Glutamatergic neuron (in vitro differentiated cells): ENCODE data around the gene FHIT. TPM values are rescaled to one million over a fixed set of nuclear protein-coding genes. Genes with fewer than 3 reads are reported as not detected.

Experiments used
- DNase-seq: peaks from one replicate; pipeline ENCODE4 v3.0.0; 2022
- H3K27ac Mint-ChIP-seq: one replicate; pipeline ENCODE4 v1.8.0; 2020; ENCODE audit warnings: mild to moderate bottlenecking, mixed read lengths, inconsistent platforms; ENCODE audit not compliant: unreplicated experiment
- H3K27me3 Mint-ChIP-seq: one replicate; pipeline ENCODE4 v1.8.0; 2020; ENCODE audit warnings: mild to moderate bottlenecking, moderate library complexity, mixed read lengths, inconsistent platforms; ENCODE audit not compliant: unreplicated experiment
- H3K36me3 Mint-ChIP-seq: one replicate; pipeline ENCODE4 v1.8.0; 2020; ENCODE audit warnings: mild to moderate bottlenecking, mixed read lengths, inconsistent platforms; ENCODE audit not compliant: unreplicated experiment
- H3K4me1 Mint-ChIP-seq: one replicate; pipeline ENCODE4 v1.8.0; 2020; ENCODE audit warnings: mild to moderate bottlenecking, low read depth, mixed read lengths, inconsistent platforms; ENCODE audit not compliant: unreplicated experiment
- H3K4me3 Mint-ChIP-seq: one replicate; pipeline ENCODE4 v1.8.0; 2020; ENCODE audit warnings: mild to moderate bottlenecking, mixed read lengths, inconsistent platforms; ENCODE audit not compliant: unreplicated experiment
- H3K9me3 Mint-ChIP-seq: one replicate; pipeline ENCODE4 v1.8.0; 2020; ENCODE audit warnings: mild to moderate bottlenecking, moderate library complexity, mixed read lengths, inconsistent platforms; ENCODE audit not compliant: unreplicated experiment
- total RNA-seq: library from RNA; stranded (reverse); fragmentation: NEBNext Ultra II Directional; extraction: Animal tissue kit (Norgen Biotek cat#: 25700); gene quantifications from one replicate; pipeline ENCODE4 v1.2.1, GENCODE V29; 2021; ENCODE audit not compliant: unreplicated experiment
- TF ChIP-seq, protein P1 (sequence below): fragments of 200-600 bp; sonication (generic); IDR thresholded peaks from one replicate; pipeline ENCODE4 v1.5.0; 2021; ENCODE audit not compliant: partially characterized antibody, unreplicated experiment

The FHIT gene
- total RNA-seq, 1 donor from 2014 or later, result 15.2 TPM

DNA sequence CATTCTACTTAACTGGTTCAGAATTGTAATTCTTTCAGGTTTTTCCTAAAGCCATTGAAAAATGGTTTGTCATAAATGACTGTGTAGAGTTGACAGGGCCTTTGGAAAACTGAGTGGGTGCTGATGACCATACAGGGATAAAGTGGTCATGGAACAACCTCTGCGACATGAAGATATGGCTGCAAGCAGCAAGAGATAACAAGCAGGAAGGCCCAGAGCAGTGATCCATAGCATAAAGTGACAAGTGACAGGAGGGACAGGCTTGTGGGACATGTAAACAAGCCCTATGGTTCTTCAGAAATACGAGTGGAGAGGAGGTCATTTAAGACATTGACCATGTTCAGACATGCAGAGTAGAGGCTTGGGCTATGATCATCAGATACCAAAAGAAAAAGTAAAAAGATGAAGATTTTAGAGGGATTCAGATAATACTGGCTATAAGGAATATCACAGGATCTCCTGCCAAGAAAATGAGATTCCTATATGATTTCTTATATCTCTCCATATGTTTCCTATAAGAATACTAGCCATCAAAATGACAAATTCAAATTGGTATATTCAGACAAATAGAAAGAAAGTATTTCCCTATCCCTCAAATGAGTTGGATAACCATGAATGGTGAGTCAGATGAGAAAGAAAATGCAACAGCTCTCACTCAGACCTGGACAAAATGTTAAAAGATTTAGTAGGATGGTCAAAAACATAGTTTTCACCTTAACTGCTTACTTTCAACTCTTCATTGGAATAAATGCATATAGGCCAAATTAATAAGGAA, 1373.8 kb downstream of the FHIT start:
- Mint-ChIP-seq H3K27me3 (peaks cover 3% of the 10 kb centered on the region), H3K9me3 (peaks cover 3% of the 10 kb centered on the region), H3K27ac (no peak overlapping the region), H3K4me3 (no peak overlapping the region), H3K36me3 (no peaks in the 10 kb centered on the region), H3K4me1 (peaks cover 27% of the 10 kb centered on the region)
- no peak for DNase-seq
- TF ChIP-seq, protein P1, sequence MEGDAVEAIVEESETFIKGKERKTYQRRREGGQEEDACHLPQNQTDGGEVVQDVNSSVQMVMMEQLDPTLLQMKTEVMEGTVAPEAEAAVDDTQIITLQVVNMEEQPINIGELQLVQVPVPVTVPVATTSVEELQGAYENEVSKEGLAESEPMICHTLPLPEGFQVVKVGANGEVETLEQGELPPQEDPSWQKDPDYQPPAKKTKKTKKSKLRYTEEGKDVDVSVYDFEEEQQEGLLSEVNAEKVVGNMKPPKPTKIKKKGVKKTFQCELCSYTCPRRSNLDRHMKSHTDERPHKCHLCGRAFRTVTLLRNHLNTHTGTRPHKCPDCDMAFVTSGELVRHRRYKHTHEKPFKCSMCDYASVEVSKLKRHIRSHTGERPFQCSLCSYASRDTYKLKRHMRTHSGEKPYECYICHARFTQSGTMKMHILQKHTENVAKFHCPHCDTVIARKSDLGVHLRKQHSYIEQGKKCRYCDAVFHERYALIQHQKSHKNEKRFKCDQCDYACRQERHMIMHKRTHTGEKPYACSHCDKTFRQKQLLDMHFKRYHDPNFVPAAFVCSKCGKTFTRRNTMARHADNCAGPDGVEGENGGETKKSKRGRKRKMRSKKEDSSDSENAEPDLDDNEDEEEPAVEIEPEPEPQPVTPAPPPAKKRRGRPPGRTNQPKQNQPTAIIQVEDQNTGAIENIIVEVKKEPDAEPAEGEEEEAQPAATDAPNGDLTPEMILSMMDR, result no peak

DNA sequence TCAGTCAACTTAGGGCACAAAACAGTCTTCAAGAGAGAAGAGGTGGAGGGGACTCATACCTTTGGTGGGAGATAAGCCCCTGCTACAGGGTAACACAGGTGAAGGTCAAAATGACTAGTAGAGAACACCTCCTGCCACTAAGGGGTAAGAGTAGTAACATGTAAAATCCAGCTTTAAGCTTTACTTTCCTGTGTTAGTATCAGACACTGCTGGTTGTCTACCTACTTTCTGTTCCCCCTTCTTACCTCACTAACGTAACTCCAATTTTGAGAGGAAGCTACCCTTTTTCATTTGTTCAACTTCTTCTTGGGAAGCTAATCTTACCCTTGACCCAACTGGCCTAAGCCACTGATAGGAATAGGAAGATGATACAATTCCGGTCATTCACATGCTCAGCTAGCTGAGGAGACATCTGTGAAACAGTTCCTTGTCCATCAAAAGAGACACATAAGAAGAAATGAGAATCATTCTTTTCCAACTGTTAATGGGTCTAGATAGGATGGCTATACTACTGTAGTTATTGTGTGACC, 1374.7 kb downstream of the FHIT start:
- Mint-ChIP-seq H3K27ac (no peak overlapping the region), H3K9me3 (peaks cover 3% of the 10 kb centered on the region), H3K27me3 (peaks cover 2% of the 10 kb centered on the region), H3K4me3 (no peak overlapping the region), H3K36me3 (no peaks in the 10 kb centered on the region), H3K4me1 (peaks cover 24% of the 10 kb centered on the region)
- no peak for DNase-seq
- TF ChIP-seq, protein P1, result no peak

DNA sequence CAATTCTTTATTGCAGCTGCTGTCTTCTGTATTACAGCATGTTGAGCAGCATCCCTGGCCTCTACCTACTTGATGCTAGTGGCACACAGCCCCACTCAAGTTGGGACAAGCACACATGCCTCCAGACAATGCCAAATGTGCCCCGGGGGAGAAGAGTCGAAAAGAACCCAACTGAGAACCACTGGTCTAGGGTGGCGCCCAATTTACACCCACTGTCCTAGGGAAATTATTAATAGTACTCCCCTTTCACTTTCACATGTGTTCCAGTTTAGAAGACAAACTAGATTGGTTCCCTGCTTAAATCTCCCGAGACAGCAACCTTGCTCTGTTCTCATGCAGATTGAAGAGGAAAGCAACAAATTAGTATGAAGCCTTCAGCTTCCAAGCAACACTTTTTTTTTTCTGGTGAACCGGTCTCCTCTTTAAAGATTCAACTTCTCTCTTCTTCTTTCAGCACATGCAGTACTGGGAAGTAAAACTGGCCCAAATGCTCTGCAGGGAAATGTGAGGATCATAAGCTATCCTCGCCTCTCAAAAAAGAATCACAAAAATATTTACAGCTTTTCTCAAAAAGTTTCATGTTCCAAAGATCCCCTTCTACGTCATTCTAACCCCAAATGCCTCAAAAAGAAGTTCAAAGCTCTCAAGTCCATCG, 1377.5 kb downstream of the FHIT start:
- TF ChIP-seq, protein P1, result no peak
- peaks cover 3% of the 10 kb centered on the region for H3K9me3 Mint-ChIP-seq
- no peak for DNase-seq
- H3K27me3 Mint-ChIP-seq, result peaks cover 2% of the 10 kb centered on the region
- H3K4me3 Mint-ChIP-seq, result no peak overlapping the region
- peaks cover 19% of the 10 kb centered on the region for H3K4me1 Mint-ChIP-seq
- H3K27ac Mint-ChIP-seq, result no peak overlapping the region
- H3K36me3 Mint-ChIP-seq, result no peaks in the 10 kb centered on the region

DNA sequence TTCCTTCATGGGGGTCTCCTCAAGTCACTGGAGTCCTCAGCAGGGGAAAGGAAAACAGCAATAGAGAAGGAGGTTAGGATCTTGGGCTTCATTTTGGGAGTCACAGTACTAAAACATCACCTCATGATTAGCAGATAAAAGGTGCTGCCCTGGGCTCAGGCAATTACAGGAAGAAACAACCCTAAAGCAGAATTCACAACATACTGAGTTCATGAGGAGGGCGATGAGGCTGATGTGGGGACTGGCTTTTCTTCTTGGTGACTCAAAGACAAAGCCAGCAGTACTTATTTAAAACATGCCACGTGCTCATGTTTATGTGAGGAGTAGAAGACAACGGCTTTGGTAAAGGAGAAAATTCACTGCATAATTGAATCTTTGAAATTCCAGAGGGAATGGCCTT, 1379.1 kb downstream of the FHIT start:
- Mint-ChIP-seq H3K4me3 (no peak overlapping the region), H3K4me1 (peaks cover 14% of the 10 kb centered on the region), H3K9me3 (peaks cover 3% of the 10 kb centered on the region), H3K27me3 (peaks cover 2% of the 10 kb centered on the region), H3K36me3 (no peaks in the 10 kb centered on the region), H3K27ac (no peak overlapping the region)
- DNase-seq, result no peak
- TF ChIP-seq, protein P1, result no peak
